OCI-LY3 (cell line): ENCODE measurements around the gene KRI1.

ENCODE experiments used
- H2AFZ ChIP-seq: fragments of 200-600, 300-600 bp; shearing (Covaris generic); 2 replicates; pipeline ENCODE4 v1.6.0; 2014; ENCODE audit warnings: antibody characterized with exemption, low read depth, low read length
- H3K27ac ChIP-seq: fragments of 200-600, 300-600 bp; sonication (generic); 2 replicates; pipeline ENCODE4 v1.5.1; 2014; ENCODE audit warnings: mild to moderate bottlenecking, low read length, moderate library complexity, mixed read lengths
- H3K27me3 ChIP-seq: fragments of 200-600, 300-600 bp; sonication (generic); 2 replicates; pipeline ENCODE4 v1.6.1; 2014; ENCODE audit warnings: low read depth, low read length, mixed read lengths
- H3K36me3 ChIP-seq: fragments of 200-600, 300-600 bp; sonication (generic); replicated peaks from 2 replicates; pipeline ENCODE3; 2014; ENCODE audit warnings: low read depth, low read length, mixed read lengths
- H3K4me1 ChIP-seq: fragments of 300-600, 200-600 bp; sonication (generic); 2 replicates; pipeline ENCODE4 v1.6.1; 2014; ENCODE audit warnings: low read length, mixed read lengths
- H3K4me2 ChIP-seq: fragments of 200-600, 300-600 bp; sonication (generic); 2 replicates; pipeline ENCODE4 v1.6.1; 2014; ENCODE audit warnings: low read length, mixed read lengths
- H3K4me3 ChIP-seq: fragments of 300-600, 200-600 bp; sonication (generic); 2 replicates; pipeline ENCODE4 v1.5.1; 2014; ENCODE audit warnings: antibody characterized with exemption, mild to moderate bottlenecking, low read length, moderate library complexity
- H3K79me2 ChIP-seq: fragments of 300-600, 200-600 bp; shearing (Covaris generic); 2 replicates; pipeline ENCODE4 v1.6.1; 2014; ENCODE audit warnings: mild to moderate bottlenecking, low read length, mixed read lengths
- H3K9ac ChIP-seq: fragments of 300-600, 200-600 bp; shearing (Covaris generic); 2 replicates; pipeline ENCODE4 v1.6.0; 2014; ENCODE audit warnings: mild to moderate bottlenecking, low read length, moderate library complexity
- H3K9me3 ChIP-seq: fragments of 200-600, 300-600 bp; shearing (Covaris generic); 2 replicates; pipeline ENCODE4 v1.6.1; 2014; ENCODE audit warnings: low read length, mixed read lengths; ENCODE audit not compliant: insufficient read depth
- H4K20me1 ChIP-seq: fragments of 200-600, 300-600 bp; sonication (generic); 2 replicates; pipeline ENCODE4 v1.6.1; 2016; ENCODE audit warnings: low read length, mixed read lengths; ENCODE audit not compliant: insufficient read depth
- EZH2phosphoT487 ChIP-seq: fragments of 200-600 bp; shearing (Covaris generic); IDR thresholded peaks from 2 replicates; pipeline ENCODE4 v1.6.1; 2018; ENCODE audit warnings: antibody characterized with exemption, mixed run types, low read depth
- TF ChIP-seq, protein P1 (sequence below): fragments of 200-600, 300-600 bp; sonication (generic); IDR thresholded peaks from 2 replicates; pipeline ENCODE4 v1.5.1; 2014; ENCODE audit warnings: antibody characterized with exemption, low read length, low read depth

The KRI1 gene

GRCh38 chr19:10562609-10563008 lies 3.2 kb downstream of the KRI1 start:
- Histone ChIP-seq H3K4me1 (peaks cover 23% of the 10 kb centered on the region), H3K9ac (no peak overlapping the region), H2AFZ (no peak overlapping the region), H3K4me3 (no peak overlapping the region), H3K4me2 (no peak overlapping the region), H3K27ac (no peak overlapping the region), H3K9me3 (no peaks in the 10 kb centered on the region), H3K79me2 (peaks cover 26% of the 10 kb centered on the region), H3K36me3 (peaks cover 42% of the 10 kb centered on the region), H4K20me1 (no peaks in the 10 kb centered on the region; the same call in none of the 2 replicates), H3K27me3 (peaks cover 5% of the 10 kb centered on the region; the same call in 1 of the 2 replicates)
- TF ChIP-seq, protein P1, sequence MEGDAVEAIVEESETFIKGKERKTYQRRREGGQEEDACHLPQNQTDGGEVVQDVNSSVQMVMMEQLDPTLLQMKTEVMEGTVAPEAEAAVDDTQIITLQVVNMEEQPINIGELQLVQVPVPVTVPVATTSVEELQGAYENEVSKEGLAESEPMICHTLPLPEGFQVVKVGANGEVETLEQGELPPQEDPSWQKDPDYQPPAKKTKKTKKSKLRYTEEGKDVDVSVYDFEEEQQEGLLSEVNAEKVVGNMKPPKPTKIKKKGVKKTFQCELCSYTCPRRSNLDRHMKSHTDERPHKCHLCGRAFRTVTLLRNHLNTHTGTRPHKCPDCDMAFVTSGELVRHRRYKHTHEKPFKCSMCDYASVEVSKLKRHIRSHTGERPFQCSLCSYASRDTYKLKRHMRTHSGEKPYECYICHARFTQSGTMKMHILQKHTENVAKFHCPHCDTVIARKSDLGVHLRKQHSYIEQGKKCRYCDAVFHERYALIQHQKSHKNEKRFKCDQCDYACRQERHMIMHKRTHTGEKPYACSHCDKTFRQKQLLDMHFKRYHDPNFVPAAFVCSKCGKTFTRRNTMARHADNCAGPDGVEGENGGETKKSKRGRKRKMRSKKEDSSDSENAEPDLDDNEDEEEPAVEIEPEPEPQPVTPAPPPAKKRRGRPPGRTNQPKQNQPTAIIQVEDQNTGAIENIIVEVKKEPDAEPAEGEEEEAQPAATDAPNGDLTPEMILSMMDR = no peak
- TF ChIP-seq EZH2phosphoT487 = no peak

DNA sequence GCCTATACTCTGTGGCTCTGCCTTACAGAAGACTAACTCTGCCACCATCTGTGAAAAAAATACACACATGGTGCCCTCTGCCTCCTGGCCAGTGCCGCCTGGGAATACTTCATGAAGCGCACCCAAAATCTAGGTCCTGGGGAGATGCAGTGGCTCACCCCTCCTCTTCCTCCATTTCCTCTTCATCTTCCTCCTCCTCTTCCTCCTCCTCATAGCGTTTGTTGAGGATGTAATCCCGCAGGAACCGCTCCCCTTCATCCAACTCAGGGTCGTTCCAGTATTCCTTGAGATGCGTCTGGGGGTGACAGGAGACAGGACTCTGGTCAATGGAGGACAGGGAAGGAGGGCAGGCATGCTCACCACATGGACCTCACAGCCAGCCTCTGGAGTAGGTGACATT lies 5.7 kb downstream of the KRI1 start:
- Histone ChIP-seq H3K4me3 (no peak overlapping the region), H3K79me2 (peaks cover 20% of the 10 kb centered on the region), H3K36me3 (peaks cover 58% of the 10 kb centered on the region), H3K27ac (no peak overlapping the region), H3K9me3 (no peaks in the 10 kb centered on the region), H3K27me3 (no peaks in the 10 kb centered on the region), H3K9ac (no peak overlapping the region), H4K20me1 (no peaks in the 10 kb centered on the region), H2AFZ (no peak overlapping the region), H3K4me2 (no peak overlapping the region), H3K4me1 (peaks cover 8% of the 10 kb centered on the region)
- TF ChIP-seq EZH2phosphoT487 = no peak
- TF ChIP-seq, protein P1 = no peak

DNA sequence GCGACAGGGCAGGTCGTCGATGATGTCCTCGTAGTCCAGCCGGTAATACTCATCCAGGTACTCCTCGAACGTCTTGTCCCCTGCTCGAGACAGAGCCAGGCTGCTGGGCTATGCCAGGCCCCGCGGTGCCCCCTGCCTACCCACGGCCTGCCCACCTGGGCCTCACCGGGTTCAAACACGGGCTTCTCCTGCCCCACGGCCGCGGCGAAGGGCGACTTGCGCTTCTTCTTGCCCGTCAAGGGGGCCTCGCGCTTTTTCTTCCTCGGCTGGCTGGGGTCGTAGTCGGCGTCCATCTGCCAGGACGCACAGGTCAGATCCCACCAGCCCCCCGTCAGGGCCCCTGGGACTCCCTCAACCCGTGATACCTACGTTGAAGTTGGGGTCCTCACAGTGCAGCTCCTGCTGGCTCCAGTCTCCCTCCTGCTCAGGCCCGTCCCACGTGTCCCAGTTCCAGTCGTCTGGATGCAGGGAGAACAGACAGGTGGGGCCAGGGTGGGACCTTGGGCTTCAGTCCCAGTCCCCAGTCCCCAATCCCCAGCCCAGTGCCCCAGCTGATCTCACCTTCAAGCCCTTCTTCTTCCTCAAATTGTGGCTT lies 8.1 kb downstream of the KRI1 start:
- no peak for TF ChIP-seq EZH2phosphoT487
- TF ChIP-seq, protein P1 = no peak

DNA sequence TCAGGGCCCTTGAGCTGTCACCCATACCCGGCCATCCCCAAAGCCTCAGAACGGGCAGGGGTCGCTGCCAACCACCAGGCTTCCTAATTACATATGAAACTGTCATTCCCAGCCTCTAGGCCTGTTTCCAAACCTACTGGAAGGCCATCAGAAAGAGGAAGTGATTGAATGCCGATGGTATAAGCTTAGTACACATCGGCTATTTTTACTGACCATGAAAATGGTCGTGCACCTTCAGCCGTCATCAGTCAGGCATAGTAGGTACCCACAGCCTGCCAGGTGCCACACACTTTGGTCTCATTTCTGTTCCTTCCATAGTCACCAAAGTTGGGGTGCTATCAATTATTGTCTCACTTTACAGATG lies 10.2 kb downstream of the KRI1 start:
- H3K9ac ChIP-seq = no peak overlapping the region

More for the DNA sequence above, 8.1 kb downstream of the KRI1 start:
- Histone ChIP-seq H3K27ac (no peak overlapping the region), H3K4me2 (no peak overlapping the region), H3K27me3 (no peaks in the 10 kb centered on the region), H2AFZ (no peak overlapping the region), H3K4me3 (no peak overlapping the region), H3K9ac (no peak overlapping the region), H4K20me1 (no peaks in the 10 kb centered on the region), H3K36me3 (peaks cover 77% of the 10 kb centered on the region), H3K79me2 (peaks cover 3% of the 10 kb centered on the region), H3K4me1 (no peaks in the 10 kb centered on the region), H3K9me3 (no peaks in the 10 kb centered on the region)

More for the DNA sequence above, 10.2 kb downstream of the KRI1 start:
- TF ChIP-seq, protein P1 = no peak
- no peak for TF ChIP-seq EZH2phosphoT487
- no peak overlapping the region for H3K27ac ChIP-seq
- no peaks in the 10 kb centered on the region for H3K27me3 ChIP-seq
- H3K4me1 ChIP-seq = no peaks in the 10 kb centered on the region
- no peaks in the 10 kb centered on the region for H3K9me3 ChIP-seq
- no peaks in the 10 kb centered on the region for H3K79me2 ChIP-seq
- no peak overlapping the region for H3K4me2 ChIP-seq
- H4K20me1 ChIP-seq = no peaks in the 10 kb centered on the region
- H3K36me3 ChIP-seq = peaks cover 68% of the 10 kb centered on the region
- no peak overlapping the region for H2AFZ ChIP-seq
- no peak overlapping the region for H3K4me3 ChIP-seq
